Tibial nerve (tissue), 4 donors: ENCODE measurements around the gene KIF21A.

Experiments
- EP300 ChIP-seq, 2 donors: sonication (generic); formaldehyde crosslinking; IDR thresholded peaks; one replicate each; pipeline ENCODE4 v1.6.1; 2017; ENCODE audit warnings: antibody characterized with exemption in 2 of 2, mild to moderate bottlenecking in 1 of 2
- POLR2A ChIP-seq, 2 donors: fragments of 450-650 bp; IDR thresholded peaks; one replicate each; pipeline ENCODE4 v1.6.1; 2017; ENCODE audit warnings: antibody characterized with exemption in 2 of 2, mild to moderate bottlenecking in 2 of 2, moderate library complexity in 2 of 2
- TF ChIP-seq, protein P1 (sequence below), 5 experiments: fragments of 200-600 bp in 3 of 5; fragments of 450-650 bp in 2 of 5; sonication (generic) in 3 of 5; IDR thresholded peaks; one replicate each; pipeline ENCODE4 v1.5.1; 2016 to 2019; ENCODE audit warnings: antibody characterized with exemption in 5 of 5, mild to moderate bottlenecking in 3 of 5, moderate library complexity in 2 of 5

DNA sequence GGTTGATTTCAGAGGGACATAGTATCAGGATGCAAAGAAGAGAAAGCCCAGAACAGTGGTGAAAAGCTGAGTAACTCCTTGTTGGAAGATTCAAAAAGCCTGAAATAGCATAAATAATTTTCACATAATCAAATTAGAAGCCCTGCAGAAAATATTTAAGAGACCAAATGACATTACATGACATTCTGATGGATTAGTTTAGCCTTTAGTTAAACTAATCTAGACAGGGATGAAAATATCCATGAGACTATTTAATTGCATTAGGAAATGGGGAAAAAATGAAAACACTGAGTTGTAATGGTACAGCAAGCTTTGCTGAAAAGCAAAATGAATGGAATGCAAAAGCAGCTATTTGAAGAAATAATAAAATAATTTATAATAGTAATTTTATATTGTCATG, 91.8 kb downstream of the KIF21A start:
- TF ChIP-seq POLR2A (IDR thresholded peaks at IDR 0.05): no peak
- TF ChIP-seq, protein P1, sequence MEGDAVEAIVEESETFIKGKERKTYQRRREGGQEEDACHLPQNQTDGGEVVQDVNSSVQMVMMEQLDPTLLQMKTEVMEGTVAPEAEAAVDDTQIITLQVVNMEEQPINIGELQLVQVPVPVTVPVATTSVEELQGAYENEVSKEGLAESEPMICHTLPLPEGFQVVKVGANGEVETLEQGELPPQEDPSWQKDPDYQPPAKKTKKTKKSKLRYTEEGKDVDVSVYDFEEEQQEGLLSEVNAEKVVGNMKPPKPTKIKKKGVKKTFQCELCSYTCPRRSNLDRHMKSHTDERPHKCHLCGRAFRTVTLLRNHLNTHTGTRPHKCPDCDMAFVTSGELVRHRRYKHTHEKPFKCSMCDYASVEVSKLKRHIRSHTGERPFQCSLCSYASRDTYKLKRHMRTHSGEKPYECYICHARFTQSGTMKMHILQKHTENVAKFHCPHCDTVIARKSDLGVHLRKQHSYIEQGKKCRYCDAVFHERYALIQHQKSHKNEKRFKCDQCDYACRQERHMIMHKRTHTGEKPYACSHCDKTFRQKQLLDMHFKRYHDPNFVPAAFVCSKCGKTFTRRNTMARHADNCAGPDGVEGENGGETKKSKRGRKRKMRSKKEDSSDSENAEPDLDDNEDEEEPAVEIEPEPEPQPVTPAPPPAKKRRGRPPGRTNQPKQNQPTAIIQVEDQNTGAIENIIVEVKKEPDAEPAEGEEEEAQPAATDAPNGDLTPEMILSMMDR (IDR thresholded peaks at IDR 0.05): no peak
- no peak for TF ChIP-seq EP300 (IDR thresholded peaks at IDR 0.05)
